ENCODE results near the gene DLD.
"Not testable (repeated sequence)": the region's sequence is repeated elsewhere in the genome, so short reads cannot be mapped to it uniquely, and the experiment has no call there.

Gene DLD

DNA sequence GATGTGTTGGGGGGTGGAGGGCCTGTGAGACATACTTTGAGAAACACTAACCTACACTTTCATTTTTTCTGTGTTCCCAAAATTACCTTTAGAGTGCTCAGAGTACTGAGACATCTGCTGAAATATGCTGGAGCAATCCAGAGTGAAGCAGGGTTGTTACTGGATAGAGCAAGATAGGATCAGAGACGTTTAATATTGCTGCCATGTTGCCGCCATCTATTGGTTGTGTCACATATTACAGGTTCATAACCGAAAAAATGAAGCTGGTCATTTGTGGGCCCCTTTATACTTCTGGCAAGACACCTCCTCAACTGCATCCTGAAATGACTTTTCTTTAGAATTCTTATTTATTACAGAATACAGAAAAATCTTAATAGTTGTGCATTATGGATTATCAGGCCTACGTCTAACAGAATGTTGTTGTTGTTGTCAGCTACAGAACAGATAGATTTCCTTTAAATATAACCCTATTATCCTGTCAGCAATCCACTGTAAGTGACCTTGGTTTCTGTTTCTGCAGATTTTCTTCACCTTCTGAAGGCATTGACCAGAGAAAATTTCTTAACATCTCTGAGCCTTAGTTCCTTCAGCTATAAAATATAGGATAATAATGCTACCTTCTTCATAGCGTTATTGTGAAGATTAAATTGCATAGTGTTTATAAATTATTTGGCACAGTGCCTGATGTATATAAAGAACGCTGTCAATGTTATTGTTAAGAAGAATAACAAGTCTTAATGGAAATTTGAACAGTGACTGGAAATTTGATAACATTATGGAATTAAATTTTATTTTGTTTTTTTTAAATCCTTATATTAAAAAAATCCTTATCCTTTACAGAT, 16.2 kb upstream of the DLD start:
- DNase-seq, result peak; percentile 60

DNA sequence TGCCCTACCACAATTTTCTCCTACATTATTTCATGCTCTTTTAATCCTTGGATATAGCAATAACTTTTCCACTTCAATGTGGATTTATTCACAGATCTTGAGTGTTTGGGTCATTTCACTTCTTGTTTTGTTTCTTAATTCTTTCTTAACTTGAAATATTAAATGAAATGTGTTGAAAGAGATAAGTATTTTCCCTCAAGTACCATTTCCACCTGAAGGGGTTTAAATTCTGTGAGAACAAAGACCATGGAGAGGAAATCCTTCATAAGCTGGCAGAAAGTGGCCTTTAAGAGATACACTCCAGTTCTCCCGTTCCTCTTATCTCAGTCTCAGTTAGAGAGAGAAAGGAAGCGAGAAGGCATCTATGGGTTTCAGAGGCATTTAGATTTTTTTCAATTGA, 14.1 kb upstream of the DLD start:
- DNase-seq, result no peak

DNA sequence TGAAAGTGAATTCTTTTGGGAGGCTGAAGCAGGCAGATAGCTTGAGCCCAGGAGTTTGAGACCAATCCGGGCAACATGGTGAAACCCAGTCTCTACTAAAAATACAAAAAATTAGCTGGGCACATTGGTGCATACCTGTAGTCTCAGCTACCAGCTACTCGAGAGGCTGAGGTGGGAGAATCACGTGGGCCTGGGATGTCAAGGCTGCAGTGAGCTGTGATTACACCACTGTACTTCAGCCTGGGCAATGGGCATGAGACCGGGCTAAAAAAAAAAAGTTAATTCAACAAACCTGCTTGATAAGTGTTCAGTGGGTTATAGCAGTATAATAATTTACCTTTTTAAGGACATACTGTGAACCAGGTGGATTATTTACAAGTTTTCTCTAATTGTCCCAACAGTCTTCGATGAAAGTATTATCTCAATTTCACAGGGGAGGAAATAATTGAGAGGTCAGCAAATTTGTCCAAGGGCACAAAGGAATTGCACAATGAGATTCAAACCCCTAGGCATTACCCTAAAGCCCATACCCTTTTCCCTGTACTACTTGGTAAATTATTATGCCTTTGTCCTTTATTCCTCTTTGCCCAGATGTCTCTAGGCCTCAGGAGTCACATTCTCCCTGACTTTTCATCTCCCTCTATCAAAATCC, 13.1 kb upstream of the DLD start:
- DNase-seq, result no peak

DNA sequence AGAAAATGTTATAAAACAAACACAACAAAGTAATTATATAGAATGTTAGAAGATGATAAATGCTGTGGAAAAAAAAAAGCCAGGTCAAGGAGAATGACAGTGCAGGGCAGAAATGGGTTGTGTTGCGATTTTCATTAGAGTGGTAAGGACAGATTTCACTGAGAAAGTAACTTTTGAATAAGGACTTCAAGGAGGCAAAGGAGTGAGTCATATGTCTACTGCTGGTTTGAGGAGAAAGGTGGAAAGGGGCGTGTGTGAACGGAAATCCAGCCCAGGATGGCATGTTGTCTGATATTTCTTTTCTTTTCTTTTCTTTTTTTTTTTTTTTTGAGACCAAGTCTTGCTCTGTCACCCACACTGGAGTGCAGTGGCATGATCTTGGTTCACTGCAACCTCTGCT, 12.3 kb upstream of the DLD start:
- no peak for DNase-seq

DNA sequence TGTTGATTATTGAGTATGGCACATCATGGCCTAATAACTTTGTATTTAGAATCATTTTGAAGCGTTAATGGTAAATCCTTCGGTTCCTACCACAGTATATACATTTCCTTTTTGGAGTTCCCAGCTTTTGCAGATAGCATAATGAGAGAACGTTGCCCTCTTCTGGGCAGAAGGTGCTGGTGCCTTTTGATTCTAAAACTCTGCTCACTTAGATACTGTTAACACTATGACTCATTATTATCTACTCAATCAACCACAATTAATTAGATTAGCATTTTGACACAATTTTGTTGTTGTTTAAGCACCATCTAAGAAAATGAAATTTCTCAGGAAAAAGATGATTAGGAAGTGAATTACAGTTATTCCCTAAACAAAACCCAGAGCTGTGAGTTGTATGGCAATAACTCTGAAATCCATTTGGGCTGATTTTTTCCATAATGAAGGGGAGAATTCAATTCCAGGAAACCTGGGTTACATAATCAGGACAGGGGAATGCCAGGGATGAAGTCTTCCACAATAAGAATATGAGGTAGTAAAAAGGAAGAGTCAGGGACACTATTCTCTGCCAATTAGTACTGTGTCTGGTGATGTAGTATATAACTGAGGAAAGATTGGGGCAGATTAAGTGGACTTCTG, 11.5 kb upstream of the DLD start:
- peak; percentile 44 for DNase-seq

DNA sequence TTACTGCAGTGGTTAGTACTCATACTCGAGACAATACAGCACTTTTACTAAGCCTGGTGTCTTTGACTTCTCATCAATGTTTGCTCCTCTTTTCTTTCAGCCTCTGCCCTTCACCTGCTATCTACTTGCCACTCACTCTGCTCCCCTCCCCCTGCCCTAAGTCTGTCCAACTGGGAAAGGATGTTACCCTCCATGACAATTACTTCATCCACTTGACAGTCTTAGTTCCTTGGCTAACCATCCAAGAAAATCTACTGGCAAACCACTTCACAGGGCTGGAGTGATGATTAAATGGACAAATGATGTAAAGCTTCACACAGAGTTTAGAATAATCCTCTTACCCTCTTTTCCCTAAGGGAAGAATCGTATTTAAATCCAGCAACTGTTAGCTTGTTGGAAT, 8.2 kb upstream of the DLD start:
- no peak for DNase-seq

DNA sequence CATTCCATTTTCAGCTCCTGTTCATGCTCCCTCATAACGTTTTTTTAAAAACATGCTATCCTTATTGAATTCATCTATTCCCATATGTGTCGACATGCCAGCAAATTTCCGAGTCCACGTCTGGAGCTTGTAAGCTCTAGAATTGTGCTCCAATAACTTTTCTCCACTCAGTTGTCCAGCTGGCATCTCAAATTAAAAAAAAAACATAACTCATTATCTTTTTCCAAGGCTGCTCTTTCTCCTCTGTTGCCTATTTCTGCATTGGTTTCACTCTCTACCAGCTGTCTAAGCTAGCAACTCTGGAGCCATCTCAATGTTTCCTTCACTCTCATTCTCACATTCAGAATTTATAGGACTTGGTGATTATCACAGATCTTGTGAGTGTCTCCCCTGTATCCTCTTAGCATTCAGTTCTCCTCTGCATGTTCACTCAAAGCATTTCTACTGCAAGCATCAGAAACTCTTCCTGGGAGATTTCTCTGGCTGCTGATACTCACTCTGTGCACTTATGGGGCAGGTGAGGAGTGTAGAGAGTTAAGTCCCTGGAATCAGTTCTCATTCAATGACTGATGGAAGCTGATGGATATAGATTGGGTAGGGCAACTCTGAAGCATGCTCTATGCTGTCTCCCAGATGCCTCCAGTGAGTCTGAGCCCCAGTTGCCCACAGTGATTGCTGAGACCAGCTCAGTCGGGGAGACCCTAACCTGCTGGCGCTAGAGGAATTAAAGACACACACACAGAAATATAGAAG, 6.7 kb upstream of the DLD start:
- DNase-seq, result no peak

DNA sequence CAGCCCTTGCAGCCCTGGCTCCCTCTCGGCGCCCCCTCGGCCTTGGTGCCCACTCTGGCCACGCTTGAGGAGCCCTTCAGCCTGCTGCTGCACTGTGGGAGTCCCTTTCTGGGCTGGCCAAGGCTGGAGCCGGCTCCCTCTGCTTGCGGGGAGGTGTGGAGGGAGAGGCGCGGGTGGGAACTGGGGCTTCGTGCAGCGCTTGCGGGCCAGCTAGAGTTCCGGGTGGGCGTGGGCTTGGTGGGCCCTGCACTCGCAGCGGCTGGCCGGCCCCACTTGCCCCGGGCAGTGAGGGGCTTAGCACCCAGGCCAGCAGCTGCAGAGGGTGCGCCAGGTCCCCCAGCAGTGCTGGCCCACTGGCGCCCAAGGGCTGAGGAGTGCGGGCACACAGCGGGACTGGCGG, 3.2 kb upstream of the DLD start:
- DNase-seq, result not testable (repeated sequence)

DNA sequence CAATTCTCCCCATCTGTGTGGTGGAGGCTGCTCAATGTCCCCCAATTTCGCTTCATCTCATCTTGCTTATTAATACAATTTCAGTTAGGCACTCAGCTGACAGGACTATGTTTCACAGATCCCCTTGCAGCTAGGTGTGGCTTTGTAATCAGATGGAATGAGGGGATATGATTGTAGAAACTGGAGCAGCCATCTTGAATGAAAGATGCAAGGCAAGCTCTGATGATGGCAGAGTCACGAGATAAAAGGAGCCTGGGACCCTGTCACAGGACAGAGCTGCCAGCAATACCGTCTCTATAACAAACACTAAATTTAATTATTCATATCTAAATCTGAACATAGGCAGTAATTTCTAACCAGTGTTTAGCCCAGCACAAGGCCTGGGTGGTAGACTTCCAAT, 991 bp upstream of the DLD start:
- DNase-seq, result no peak

DNA sequence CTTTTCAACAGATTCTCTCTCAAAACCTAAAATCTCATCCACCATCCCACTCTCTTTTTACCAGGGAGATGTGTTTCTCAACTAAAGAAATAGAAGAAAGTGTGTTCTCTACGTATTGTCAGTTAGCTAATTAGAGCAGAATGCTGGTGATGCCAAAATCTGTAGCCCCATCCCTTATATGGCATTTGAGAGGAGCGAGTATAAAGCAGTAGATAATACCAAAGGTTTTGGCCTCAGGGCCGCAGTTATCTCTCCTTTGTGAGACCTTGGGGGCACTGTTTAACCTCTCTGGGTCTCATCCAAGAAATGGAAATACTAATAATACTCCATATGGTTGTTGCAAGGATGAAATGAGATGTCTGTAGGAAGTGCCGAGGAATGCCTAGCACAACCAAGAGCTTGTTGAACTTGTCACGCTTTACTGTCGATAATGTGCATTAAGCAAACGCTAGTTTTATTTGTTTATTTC, 456 bp upstream of the DLD start:
- DNase-seq, result no peak

DNA sequence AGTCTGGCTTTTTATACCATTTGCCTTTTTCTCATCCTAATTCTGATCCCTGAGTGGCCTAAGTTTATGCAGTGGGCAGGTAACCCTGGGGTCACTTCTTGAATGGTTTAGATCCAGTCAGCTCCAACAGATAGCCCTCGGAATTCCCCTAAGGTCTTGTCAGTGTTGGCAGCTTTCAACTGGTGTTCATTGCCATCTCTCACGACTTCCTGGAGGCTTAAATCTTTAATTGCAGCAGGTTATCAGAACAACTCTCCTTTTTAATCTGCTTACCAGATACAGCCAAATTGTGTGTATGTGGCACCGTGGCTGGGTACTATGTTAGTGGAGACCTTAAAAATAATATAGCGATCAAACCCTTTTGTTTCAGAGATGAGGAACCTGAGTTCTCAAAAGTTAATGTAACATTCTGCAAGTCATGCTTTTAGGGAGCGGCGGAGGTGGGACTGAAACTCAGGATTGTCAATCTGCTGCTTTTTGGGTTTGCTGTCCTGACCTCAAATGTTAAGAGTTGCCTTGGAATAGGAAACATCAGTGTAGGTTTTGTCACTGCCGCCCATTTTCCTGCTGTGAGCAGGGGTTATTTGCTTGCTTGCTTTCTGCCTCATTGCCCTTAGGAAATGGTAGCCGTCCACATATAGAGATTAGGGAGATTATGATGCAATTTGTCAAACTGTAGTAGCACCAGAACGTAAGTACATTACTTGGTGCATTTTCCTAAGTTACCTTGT, 818 bp downstream of the DLD start:
- DNase-seq, result no peak

DNA sequence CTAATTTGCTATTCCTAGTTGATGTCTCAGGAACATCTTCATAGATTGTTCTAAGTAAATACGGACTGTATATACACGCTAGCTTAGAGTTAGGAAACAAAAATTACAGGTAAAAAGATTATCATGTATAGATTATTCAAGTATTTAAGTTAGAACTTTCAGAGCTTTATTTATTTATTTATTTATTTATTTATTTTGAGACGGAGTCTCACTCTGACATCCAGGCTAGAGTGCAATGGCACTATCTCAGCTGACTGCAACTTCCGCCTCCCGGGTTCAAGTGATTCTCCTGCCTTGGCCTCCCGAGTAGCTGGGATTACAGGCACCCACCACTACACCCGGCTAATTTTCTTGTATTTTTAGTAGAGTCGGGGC, 1.4 kb downstream of the DLD start:
- DNase-seq, result not testable (repeated sequence)

DNA sequence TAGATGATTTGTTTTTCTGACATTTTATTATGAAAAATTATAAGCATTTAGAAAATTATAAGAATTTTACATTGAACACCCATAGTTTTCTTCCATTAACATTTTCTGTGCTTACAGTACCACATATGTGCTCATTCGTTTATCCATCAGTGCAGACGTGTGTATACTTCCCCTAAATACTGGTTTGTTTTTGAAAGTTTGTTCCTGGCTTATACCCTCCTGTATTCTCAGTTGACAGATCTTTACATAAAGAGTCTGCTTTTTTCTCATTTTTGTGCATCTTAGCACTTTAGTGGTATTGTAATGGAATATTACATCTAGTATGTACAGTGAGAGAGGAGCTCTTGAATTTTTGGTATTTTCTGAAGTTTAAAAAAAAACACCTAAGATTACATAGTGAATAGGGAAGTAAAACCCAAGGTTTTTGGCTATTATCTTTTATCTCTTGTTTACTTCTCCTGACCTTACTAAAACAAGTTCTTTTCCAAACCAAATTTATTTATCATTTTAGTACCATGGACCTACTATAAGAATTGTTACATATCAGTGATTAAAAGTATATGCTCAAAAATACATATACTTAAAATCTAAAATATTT, 8.1 kb downstream of the DLD start:
- no peak for DNase-seq

DNA sequence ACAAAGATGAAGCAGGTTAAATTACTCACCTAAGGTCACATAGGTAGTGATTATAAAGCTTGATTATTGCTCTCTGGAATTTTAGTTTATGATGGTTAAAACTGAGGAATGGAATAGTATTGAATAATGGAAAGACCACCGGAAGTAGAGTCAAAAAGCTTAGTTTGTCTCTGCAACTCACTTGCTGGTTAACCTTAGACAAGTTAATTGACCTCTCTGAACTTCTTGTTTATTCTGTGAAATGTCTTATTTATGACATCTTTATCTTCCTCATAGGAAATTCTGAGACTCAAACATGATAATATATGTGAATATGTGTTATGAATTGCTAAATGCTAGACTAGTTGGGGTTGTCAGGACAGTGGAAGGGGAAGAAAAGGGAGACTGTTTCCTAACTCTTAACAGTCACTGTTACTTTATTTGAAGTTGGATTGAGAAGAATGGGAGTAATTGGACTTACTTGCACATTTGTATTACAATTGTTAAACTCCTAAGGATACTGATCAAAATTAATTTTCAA, 9.6 kb downstream of the DLD start:
- no peak for DNase-seq

DNA sequence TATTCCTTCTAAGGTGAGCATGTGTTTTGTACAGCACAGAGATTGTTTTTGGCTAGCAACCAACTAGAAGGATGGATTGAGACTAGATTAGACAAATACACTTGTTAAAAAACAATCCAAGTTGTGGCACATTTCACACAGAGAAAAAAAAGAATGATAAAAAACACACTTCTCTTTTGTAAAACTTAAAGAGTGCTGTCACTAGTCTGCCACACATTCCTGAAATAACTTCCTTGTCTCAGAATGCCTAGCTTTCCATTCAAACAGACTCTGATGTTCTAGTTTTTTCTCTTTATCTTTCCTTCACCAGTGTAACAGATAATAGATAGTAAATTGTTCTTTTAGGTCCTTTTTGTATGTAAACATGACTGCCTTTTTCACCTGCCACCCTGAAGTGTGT, 11.4 kb downstream of the DLD start:
- no peak for DNase-seq

DNA sequence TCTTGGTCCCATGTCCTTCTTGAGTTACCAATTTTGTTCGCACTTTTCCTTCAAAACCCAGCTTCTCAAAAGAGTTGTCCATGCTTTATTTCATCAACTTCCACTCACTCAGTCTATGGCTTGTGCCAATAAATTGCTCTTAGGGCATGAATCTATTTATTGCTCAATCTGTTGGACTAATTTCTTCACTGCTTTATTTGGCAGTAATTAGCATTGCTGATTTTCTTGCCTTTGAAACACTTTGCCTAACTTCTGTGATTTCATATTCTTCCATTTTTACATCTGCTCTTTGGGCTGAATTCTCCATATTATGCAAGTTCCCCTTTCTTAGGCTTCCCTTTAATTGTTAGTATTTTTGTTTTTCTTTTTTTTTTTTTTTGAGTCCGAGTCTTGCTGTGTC, 16.8 kb downstream of the DLD start:
- DNase-seq, result no peak

DNA sequence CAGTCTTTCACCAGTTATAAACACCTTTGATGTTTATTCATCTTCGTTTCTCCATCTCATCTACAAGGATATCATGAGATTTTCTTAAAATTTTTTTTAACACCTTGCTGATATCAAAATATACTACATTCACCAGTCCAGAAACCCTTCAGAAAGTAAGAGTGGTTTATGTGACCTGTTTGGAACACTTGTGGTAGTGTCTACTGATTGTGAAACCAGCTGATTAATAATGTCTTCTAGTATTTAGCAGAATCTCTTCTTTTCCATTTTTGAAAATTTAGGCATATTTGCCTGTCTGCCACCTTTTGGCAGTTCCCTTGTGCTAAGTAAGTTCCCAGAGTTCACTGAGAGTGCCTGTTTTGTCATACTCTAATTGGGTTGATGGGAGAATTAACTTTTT, 18.5 kb downstream of the DLD start:
- DNase-seq, result no peak

DNA sequence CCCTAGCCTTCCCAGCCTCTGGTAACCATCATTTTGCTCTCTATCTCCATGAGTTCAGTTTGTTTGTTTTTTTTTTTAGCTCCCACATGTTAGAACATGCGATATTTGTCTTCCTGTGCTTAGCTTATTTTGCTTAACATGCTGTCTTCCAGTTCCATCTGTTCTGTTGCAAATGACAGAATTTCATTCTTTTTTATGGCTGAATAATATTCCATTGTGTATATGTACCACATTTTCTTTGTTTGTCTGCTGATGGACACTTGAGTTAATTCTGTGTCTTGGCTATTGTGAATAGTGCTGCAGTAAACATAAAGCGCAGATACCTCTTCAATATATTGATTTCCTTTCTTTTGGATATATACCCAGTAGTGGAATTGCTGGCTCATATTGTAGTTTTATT, 21.0 kb downstream of the DLD start:
- DNase-seq, result no peak

DNA sequence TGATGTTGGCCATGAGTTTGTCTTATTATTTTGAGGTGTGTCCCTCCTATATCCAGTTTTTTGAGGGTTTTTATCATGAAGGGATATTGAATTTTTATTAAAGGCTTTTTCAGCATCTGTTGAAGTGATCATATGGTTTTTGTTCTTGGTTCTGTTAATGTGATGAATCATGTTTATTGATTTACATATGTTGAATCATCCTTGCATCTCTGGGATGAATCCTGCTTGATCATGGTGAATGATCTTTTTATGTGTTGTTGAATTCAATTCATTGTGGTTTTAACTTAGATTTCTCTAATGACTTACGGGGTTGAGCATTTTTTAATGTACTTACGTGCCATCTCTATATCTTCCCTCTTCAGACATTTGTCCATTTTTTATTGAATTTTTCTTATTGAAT, 22.9 kb downstream of the DLD start:
- DNase-seq, result no peak

DNA sequence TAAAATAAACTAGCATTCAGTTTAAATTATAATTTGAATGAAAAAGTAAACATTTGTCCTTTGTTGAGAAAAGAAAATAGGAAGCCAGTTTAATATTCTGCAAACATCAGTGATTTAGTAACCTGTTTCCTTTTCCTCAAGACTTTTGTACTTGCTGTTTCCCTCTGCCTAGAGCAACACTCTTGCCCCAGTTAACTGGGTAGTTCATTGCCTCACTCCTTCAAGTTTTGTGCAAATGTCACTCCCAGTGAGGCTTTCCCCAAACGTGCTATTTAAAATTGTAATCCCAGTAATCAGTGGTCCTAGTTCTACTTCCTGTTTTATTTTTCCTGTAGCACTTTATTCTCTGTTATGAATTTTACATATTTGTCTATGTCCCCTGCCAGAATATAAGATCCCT, 23.8 kb downstream of the DLD start:
- DNase-seq, result no peak

DNA sequence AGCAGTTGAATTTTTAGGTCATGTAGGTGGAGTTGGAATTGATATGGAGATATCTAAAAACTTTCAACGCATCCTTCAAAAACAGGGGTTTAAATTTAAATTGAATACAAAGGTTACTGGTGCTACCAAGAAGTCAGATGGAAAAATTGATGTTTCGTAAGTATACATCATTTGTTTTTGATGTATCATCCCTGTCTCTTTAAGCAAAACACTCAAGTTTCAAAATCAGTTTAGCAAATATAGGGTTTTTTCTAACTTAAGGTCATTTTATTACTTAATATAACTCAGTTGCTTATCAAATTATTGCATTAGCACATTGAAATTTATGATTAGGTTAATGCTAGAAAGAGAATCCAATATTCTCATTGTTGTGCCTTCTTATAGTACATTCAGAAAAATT, 24.6 kb downstream of the DLD start:
- no peak for DNase-seq
